K562 (cell line): ENCODE measurements around the gene KIF1A.

Experiments used
- ARID1B ChIP-seq: fragments of 450-650 bp; IDR thresholded peaks from 2 replicates; pipeline ENCODE4 v1.6.1; 2016; ENCODE audit warnings: antibody characterized with exemption, mild to moderate bottlenecking, inconsistent platforms
- CLOCK ChIP-seq: fragments of 250-450 bp; sonication (Bioruptor Pico); IDR thresholded peaks from 2 replicates; pipeline ENCODE4 v1.4.0; 2020; ENCODE audit warnings: mild to moderate bottlenecking, moderate library complexity, borderline replicate concordance
- CTCF ChIP-seq, 3 experiments: IDR thresholded peaks in 2 of 3; conservative IDR thresholded peaks in 1 of 3; 2 replicates each; pipeline ENCODE4 v1.5.1; 2011 to 2012; ENCODE audit warnings: low read length in 3 of 3, mild to moderate bottlenecking in 3 of 3, control low read depth in 2 of 3, improper control_type of control experiment in 1 of 3, inconsistent platforms in 1 of 3, low read depth in 1 of 3, mixed read lengths in 1 of 3, moderate library complexity in 1 of 3; ENCODE audit not compliant: insufficient read depth in 2 of 3
- EZH2 ChIP-seq: IDR thresholded peaks from 2 replicates; pipeline ENCODE4 v1.6.1; 2012; ENCODE audit warnings: low read depth, mild to moderate bottlenecking, inconsistent platforms, low read length, borderline replicate concordance
- FOXA1 ChIP-seq: fragments of 450-650 bp; IDR thresholded peaks from 2 replicates; pipeline ENCODE4 v1.6.1; 2016; ENCODE audit warnings: mild to moderate bottlenecking, borderline replicate concordance
- HNRNPL ChIP-seq: fragments of 200-400 bp; formaldehyde crosslinking; IDR thresholded peaks from 2 replicates; pipeline ENCODE4 v1.6.1; 2017; ENCODE audit warnings: low read depth, mild to moderate bottlenecking, low read length
- TARDBP ChIP-seq: fragments of 450-650 bp; IDR thresholded peaks from 2 replicates; pipeline ENCODE4 v1.6.1; 2016
- USF1 ChIP-seq: sonication (generic); formaldehyde crosslinking; IDR thresholded peaks from 2 replicates; pipeline ENCODE4 v1.9.0; 2022; ENCODE audit warnings: mild to moderate bottlenecking, missing genetic modification reagents
- VEZF1 ChIP-seq: fragments of 200-800 bp; sonication (Bioruptor generic); IDR thresholded peaks from 2 replicates; pipeline ENCODE4 v1.6.1; 2017; ENCODE audit warnings: missing genetic modification characterization, missing compliant biosample characterization
- ZMIZ1 ChIP-seq, 2 experiments: fragments of 150-350 bp in 1 of 2; IDR thresholded peaks; 2 replicates each; pipeline ENCODE4 v1.6.1; 2012 to 2016; ENCODE audit warnings: low read depth in 2 of 2, low read length in 2 of 2, mild to moderate bottlenecking in 1 of 2, moderate library complexity in 1 of 2
- ZNF24 ChIP-seq: fragments of 450-650 bp; IDR thresholded peaks from 2 replicates; pipeline ENCODE4 v1.6.1; 2016

- TF ChIP-seq CTCF (IDR thresholded peaks at IDR 0.05 in 2 of 3, conservative IDR thresholded peaks at IDR 0.05 in 1 of 3; ENCODE audit: insufficient read depth in 2 of 3, low read depth in 1 of 3, low read length in 3 of 3) = no peak
- no peak for TF ChIP-seq TARDBP
- no peak for TF ChIP-seq VEZF1 (CRISPR knock-in tag)
- no peak for TF ChIP-seq CLOCK
- TF ChIP-seq ZNF24 = no peak
- TF ChIP-seq HNRNPL = no peak
- TF ChIP-seq USF1 (CRISPR knock-in tag) = no peak
- no peak for TF ChIP-seq ARID1B
- no peak for TF ChIP-seq FOXA1
- TF ChIP-seq ZMIZ1 (IDR thresholded peaks at IDR 0.05; ENCODE audit: low read depth in 2 of 2, low read length in 2 of 2) = no peak
- no peak for TF ChIP-seq EZH2
Measured at GRCh38 chr2:240689975-240690374, 130.0 kb downstream of the KIF1A start.
